ENCODE data around the gene EEF1AKMT4.
A peak's percentile ranks its signal among the peaks of the same experiment; 100 is the strongest.

EEF1AKMT4 gene

GRCh38 chr3:184240384-184241140, 8.9 kb upstream of the EEF1AKMT4 start:
- no peaks in the 10 kb centered on the region for H3K27me3 ChIP-seq (ENCODE audit: insufficient read depth, low read depth, severe bottlenecking)
- peaks cover 30% of the 10 kb centered on the region for H3K36me3 ChIP-seq
- TF ChIP-seq CTCF (IDR thresholded peaks at IDR 0.05; ENCODE audit: low read depth, low read length), result no peak
- DNase-seq, result no peak
- no peaks in the 10 kb centered on the region for H3K9me3 ChIP-seq (ENCODE audit: severe bottlenecking)
- no peak overlapping the region for H3K27ac ChIP-seq
- no peak overlapping the region for H3K4me3 ChIP-seq (ENCODE audit: low read depth, low read length)

DNA sequence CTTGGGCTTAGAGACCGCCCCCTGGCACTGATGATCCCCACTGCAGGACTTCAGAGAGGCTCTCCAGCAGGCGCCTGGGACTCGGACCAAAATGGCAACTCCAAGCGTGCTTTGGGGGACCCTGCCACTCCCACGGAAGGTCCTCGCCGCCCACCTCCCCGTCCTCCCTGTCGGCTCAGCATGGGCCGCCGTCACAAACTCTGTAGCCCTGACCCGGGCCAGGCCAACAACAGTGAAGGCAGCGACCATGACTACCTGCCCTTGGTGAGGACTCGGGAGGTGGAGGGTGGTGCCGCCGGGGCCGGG, 8.4 kb upstream of the EEF1AKMT4 start:
- no peak overlapping the region for H3K4me3 ChIP-seq (ENCODE audit: low read depth, low read length)
- peaks cover 30% of the 10 kb centered on the region for H3K36me3 ChIP-seq
- no peak for TF ChIP-seq CTCF (IDR thresholded peaks at IDR 0.05; ENCODE audit: low read depth, low read length)
- DNase-seq, result no peak
- no peaks in the 10 kb centered on the region for H3K9me3 ChIP-seq (ENCODE audit: severe bottlenecking)
- no peaks in the 10 kb centered on the region for H3K27me3 ChIP-seq (ENCODE audit: insufficient read depth, low read depth, severe bottlenecking)
- no peak overlapping the region for H3K27ac ChIP-seq

DNA sequence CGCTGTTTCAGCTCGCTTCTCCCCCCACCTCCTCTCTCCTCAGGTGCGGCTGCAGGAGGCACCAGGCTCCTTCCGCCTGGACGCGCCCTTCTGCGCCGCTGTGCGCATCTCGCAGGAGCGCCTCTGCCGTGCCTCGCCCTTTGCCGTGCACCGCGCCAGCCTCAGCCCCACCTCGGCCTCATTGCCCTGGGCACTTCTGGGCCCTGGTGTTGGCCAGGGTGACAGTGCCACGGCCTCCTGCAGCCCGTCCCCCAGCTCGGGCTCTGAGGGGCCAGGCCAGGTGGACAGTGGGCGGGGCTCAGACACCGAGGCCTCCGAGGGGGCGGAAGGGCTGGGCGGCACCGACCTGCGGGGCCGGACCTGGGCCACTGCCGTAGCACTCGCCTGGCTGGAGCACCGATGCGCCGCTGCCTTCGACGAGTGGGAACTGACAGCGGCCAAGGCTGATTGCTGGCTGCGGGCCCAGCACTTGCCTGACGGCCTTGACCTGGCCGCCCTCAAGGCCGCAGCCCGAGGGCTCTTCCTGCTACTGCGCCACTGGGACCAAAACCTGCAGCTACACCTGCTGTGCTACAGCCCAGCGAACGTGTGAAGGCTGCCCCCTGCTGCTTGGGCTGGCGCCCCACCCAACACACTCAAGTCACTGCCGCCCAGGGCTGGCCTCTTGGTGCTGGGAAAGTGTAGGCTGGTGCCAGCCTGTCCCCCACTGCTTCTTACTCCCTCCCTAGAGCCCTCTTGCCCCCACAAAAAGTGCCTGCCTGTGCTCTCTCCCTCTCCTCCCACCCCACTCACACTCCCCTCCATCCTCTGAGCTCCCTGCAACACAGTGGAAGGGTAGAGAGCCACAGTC, 7.8 kb upstream of the EEF1AKMT4 start:
- DNase-seq, result peak; percentile 73

DNA sequence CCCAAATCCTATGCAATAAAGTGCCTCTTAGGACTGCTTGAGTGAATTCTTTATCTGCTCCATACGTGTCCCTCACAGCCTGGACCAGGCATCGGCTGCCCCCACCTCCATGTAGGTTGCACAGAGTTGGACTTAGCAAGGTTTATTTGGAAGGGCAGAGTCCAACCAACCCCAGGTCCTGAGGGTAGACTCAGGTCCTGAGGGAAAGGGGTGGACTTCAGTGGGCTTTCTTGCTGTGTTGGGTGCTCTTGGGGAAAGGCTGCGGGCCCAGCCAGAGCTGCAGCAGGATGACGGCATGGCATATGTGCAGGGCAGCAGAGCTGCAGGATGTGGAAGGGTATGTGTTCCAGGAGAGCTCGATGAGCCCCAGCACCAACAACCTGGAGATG, 7.2 kb upstream of the EEF1AKMT4 start:
- no peaks in the 10 kb centered on the region for H3K9me3 ChIP-seq (ENCODE audit: severe bottlenecking)
- no peak overlapping the region for H3K4me3 ChIP-seq (ENCODE audit: low read depth, low read length)
- no peak for DNase-seq
- no peaks in the 10 kb centered on the region for H3K27me3 ChIP-seq (ENCODE audit: insufficient read depth, low read depth, severe bottlenecking)
- no peak overlapping the region for H3K27ac ChIP-seq
- no peak for TF ChIP-seq CTCF (IDR thresholded peaks at IDR 0.05; ENCODE audit: low read depth, low read length)
- H3K36me3 ChIP-seq, result peaks cover 30% of the 10 kb centered on the region

More for the DNA sequence above, 7.8 kb upstream of the EEF1AKMT4 start:
- no peaks in the 10 kb centered on the region for H3K27me3 ChIP-seq (ENCODE audit: insufficient read depth, low read depth, severe bottlenecking)
- no peaks in the 10 kb centered on the region for H3K9me3 ChIP-seq (ENCODE audit: severe bottlenecking)
- TF ChIP-seq CTCF (IDR thresholded peaks at IDR 0.05; ENCODE audit: low read depth, low read length), result peak; percentile 89
- H3K27ac ChIP-seq, result no peak overlapping the region
- peaks cover 30% of the 10 kb centered on the region for H3K36me3 ChIP-seq
- H3K4me3 ChIP-seq (ENCODE audit: low read depth, low read length), result no peak overlapping the region

GRCh38 chr3:184248454-184249411, 739 bp upstream of the EEF1AKMT4 start, which contains the start of gene ALG3:
Gene ALG3, minus strand, starts transcription at chr3:184248962. Its CDS starts 22 bp downstream, at chr3:184248940.
- peaks cover 12% of the 10 kb centered on the region; the same call in 1 of the 2 replicates for H3K36me3 ChIP-seq
- no peak for TF ChIP-seq CTCF (IDR thresholded peaks at IDR 0.05; ENCODE audit: low read depth, low read length)
- peak within 1 kb of the TSS; percentile 86 for H3K27ac ChIP-seq
- H3K27me3 ChIP-seq (ENCODE audit: insufficient read depth, low read depth, severe bottlenecking), result no peaks in the 10 kb centered on the region
- peak within 1 kb of the TSS; percentile 60 for H3K4me3 ChIP-seq (ENCODE audit: low read depth, low read length)
- DNase-seq, result peak; percentile 83
- no peaks in the 10 kb centered on the region for H3K9me3 ChIP-seq (ENCODE audit: severe bottlenecking)

Data from WERI-Rb-1 (cell line).